ENCODE measurements around the gene FBXL2.

The FBXL2 gene

GRCh38 chr3:33277193-33277882 lies at the start of gene FBXL2:
TSS of gene FBXL2 (plus strand) at chr3:33277442. CDS start at chr3:33277513, 71 bp downstream.
- DNase-seq, result peak; percentile 74 to 88

DNA sequence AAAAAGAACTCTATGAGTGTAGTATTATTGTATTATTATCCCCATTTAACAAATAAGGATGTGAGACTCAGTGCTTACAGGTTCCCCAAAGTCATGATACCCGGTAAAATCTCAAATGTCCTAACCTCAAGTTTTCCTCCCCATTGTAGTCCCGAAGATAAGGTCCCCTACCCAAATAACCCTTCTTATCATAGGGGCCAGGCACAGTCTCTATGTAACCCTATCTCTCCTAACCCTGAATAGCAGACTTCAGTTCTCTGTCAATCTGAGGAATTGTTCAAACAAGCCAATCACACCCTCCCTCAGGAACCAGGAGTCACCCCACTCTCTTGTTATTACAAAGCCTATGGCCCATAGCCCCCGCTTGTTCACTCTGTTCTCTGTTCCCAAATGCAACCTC lies 48.2 kb upstream of the FBXL2 start:
- DNase-seq, result no peak

GRCh38 chr3:33229947-33230346 lies 47.3 kb upstream of the FBXL2 start:
- no peak for DNase-seq

DNA sequence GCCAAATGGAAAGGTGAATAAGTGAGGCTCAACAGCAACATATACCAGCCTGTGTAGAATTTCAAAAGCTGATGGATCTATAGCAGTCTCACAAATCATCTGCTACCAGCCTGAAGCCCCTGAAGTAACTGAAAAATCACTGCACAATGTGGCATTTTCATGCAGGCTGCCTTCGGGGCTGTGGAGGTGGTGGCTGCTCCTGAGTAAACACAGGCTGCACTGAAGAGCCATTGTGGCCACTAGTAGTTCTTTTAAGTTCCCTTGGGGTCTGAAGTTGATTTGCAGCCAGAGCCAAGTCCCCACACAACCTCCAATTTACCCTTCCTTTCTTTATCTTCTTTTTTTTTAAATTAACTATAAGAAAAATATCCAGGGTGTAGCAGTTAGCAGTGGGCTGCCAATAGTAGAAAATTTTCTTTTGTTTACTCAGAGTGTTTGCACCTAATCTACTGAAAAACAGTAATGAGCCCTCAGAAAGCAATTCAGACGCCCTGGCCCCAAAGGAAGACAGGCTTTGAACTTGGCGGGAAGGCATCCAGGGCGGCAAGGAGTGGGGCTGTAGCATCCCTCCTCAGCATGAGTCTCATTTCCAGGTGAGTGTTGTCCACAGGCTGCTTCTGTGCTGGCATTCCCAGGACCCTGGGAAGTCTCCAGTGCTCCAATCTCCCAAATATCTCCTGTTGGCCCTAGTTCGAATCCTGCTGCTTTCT lies 45.3 kb upstream of the FBXL2 start:
- no peak for DNase-seq

GRCh38 chr3:33233884-33234283 lies 43.4 kb upstream of the FBXL2 start:
- no peak for DNase-seq

- DNase-seq, result no peak
Measured at GRCh38 chr3:33236005-33236404, 41.2 kb upstream of the FBXL2 start.

- no peak for DNase-seq
Measured at GRCh38 chr3:33237439-33237838, 39.8 kb upstream of the FBXL2 start.

GRCh38 chr3:33238923-33239322 lies 38.3 kb upstream of the FBXL2 start:
- DNase-seq, result no peak

- no peak for DNase-seq
Measured at GRCh38 chr3:33240261-33240660, 37.0 kb upstream of the FBXL2 start.

DNA sequence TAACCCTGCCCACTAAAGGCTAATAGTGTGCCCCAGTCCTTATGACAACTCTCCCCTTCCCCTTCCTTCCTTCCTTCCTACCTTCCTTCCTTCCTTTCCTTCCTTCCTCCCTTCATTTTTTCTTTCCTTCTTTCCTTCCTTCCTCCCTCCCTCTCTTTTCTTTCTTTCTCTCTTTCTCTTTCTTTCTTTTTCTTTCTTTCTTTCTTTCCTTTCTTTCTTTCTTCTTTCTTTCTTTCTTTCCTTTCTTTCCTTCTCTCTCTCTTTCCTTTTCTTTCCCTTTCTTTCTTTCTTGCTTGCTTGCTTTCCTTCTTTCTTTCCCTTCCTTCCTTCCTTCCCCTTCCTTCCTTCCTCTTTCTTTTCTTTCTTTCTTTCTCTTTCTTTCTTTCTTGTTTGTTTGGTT lies 30.5 kb upstream of the FBXL2 start:
- DNase-seq, result no peak

GRCh38 chr3:33250712-33251111 lies 26.5 kb upstream of the FBXL2 start:
- DNase-seq, result no peak

- DNase-seq, result peak; percentile 19 to 62
Measured at GRCh38 chr3:33256249-33256648, 21.0 kb upstream of the FBXL2 start.

- DNase-seq, result no peak
Measured at GRCh38 chr3:33260104-33260503, 17.1 kb upstream of the FBXL2 start.

GRCh38 chr3:33269385-33269784 lies 7.9 kb upstream of the FBXL2 start:
- no peak for DNase-seq

GRCh38 chr3:33271324-33271723 lies 5.9 kb upstream of the FBXL2 start:
- DNase-seq, result no peak

- no peak for DNase-seq
Measured at GRCh38 chr3:33273628-33274027, 3.6 kb upstream of the FBXL2 start.

DNA sequence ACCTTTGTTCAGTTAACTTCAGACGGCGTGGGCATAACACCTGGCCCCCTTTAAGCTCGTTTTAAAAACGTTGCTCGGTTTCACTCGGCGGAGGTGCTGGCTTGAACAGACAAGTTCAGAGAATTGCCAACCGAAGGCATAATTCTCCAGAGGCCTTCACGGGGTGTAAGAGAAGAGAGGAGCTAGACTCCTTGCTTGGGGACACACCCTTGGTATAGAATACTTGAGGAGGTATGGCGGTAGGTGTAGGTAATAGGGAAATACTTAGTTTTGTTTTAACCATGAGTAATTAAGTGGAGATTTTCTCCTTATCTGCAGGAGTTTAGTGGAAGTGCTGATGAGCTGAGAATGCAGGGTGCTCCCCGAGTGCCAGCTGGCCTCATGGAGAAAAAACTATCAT lies 921 bp downstream of the FBXL2 start:
- DNase-seq, result peak; percentile 62 to 68

DNA sequence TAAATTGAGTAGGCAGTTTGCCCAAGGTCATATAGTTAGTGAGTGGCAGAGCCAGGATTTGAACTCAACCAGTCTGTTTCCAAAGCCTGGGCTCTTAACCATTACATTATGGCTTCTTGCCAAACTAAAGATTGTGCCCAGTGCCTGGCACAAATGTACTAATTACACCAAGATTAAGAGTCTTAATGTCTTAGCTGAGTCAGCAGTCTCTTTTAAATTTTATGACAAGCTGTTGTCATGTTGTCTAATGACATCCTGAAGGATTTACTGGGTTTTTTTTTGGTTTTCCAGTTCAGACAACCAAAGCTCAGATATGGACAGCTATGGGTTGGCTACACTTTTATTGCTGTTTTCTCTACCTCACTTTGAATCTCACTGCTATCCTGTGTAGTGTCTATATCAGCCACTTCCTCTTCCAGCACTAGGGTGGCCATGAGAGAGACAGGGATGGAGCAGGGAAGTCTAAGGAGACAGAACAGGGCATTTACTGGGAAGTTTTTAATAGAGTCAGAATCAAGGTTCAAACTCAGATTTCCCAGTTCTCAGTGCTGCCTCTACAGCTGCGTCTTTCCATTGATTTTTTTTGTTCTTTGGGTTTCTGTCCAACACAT lies 10.5 kb downstream of the FBXL2 start:
- no peak for DNase-seq

DNA sequence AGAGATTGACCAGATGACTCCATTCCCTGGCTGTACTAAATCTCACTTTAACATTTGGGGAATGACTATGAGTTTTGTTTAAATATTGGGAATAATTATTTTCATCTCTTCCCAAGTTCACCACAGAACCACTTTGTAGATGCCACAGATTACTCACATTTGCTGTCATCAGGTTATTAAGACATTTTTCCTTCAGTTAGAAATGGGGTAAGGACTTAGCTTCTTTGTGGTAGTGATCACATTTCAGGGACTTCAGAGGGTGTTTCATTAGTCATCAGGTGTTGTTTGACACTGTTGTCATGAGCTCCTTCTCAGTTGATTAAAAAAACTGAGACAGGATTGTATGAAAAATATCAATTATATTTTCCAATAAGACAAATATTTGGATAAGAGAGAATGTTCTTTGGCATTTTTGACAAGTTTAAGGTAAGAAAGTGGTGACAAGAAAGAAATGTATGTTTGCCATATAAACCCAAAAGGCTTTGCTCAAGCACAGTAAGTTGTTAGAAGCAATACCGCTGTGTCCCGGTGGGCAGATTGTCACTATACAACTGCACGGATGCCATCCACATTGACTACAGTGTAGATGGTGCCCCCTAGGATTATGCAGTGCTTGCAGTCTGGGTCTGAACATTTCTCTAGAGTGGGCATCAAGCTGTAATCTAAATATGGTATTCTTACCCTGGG lies 22.3 kb downstream of the FBXL2 start:
- DNase-seq, result no peak

GRCh38 chr3:33312361-33312760 lies 35.1 kb downstream of the FBXL2 start:
- DNase-seq, result no peak

DNA sequence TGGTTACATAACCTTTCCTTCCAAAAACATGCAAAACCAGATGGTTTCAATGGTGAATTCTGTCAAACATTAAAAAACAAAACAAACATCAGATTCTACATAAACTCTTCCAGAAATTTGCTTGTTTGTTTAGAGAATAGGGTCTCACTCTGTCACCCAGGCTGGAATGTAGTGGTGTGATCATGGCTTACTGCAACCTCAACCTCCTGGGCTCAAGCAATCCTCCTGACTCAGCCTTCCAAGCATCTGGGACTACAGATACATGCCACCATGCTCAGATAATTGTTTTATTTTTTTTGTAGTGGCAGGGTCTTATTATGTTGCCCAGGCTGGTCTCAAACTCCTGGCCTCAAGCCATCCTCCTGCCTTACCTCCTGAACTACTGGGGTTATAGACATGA lies 36.1 kb downstream of the FBXL2 start:
- DNase-seq, result no peak

GRCh38 chr3:33314993-33315392 lies 37.8 kb downstream of the FBXL2 start:
- DNase-seq, result no peak

DNA sequence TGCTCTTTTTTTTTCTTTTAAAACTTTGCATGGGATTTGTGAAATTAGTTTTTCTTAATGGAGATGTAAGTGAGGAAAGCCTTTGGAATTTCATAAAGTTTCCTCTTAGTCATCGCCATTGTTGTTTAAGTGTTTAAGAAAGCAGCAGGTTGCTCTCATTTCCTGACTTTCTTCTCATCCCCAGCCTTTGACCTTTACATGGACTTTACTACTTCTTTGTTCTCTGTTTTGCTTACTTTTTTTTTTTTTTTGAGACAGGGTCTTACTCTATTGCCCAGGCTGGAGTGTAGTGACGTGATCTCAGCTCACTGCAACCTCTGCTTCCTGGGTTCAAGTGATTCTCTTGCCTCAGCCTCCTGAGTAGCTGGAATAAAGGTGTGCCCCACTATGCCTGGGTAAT lies 38.6 kb downstream of the FBXL2 start:
- DNase-seq, result no peak
